SW 1271 (cell line): ENCODE data around the gene PLAAT5.

Experiments used
- DNase-seq, 2 experiments: peaks; one replicate each; lab custom pipeline; 2025; lab: John Stamatoyannopoulos, UW

Gene PLAAT5

DNA sequence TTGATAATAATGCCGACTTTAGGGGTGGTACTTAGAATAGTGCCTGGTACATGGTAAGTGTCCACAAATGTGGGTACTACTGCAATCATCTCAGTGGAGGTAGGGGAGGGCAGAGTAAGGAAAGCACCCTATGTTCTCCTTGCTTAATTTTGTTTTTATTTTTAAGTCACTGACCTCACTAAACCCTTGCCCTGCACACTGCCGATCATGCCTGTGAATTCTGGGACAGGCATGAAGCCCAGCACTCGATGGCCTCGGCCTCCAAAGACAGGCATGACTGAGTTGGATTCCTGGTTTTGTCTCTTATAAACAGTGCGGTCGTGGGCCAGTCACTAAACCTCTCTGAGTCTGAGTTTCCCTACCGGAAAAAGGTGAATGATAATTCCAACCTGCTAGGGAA is 21.8 kb upstream of the PLAAT5 start:
- DNase-seq: no peak

DNA sequence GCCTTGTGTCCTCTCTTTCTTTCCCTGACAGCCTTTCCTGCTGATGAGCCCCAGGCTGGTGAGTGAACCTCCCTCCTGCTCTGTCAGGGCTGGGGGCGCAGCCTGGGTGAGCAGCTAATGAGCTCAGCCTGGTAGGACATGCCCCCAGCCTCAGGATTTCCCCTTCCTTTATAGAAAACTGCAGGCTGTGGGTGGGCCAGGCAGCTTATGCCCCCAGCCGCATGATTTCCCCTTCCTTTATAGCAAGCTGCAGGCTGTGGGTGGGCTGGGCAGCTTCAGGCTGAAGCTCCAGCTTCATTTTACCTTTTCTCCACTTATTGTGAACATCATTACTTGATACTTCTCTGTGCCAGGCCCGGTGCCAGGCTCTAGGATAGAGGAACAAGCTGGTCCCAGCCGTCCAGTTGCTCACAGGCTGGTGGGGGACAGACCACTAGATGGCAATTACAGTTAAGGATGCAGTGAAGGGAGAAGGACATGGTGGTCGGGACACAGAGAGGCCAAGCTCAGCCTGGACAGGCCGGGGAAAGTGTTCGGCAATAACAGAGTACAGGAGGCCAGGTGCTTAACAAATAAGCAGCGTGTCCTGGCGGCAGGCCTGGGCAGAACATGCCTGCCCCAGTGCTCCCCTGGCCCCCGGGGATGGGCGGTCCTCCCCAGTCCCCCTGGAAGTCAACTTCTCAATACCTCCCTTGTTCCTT is 20.2 kb upstream of the PLAAT5 start:
- DNase-seq: no peak

DNA sequence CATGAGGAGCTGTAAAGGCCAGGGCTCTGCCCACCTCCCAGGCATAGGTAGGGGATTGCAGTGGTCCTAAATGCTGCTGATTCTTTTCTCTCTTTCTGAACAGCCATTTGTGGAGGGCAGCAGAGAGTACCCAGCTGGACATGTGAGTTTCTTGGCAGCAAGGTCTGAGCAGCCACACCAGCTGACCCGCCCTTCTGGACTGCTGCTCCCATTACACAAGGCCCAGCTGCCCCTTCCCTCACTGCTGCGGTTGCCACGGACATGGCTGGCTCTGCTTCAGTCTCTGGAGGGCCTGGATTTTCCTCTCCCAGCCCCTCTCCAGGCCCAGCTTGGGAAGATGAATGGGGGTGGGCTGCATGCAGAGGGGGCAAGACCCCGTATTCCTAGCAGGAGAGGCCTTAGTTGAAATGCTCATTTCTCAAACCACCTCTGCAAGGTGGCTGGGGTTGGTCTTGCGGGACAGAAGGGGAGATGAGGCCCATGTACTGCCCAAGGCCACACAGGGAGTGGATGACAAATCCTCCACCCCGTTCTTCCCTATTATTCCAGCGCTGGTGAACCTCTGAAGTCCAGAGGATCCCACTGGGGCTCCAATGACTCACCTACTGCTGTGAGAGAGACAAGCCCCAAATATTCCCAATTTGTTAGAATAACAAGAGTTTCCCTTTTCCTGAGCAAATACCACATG is 19.5 kb upstream of the PLAAT5 start:
- DNase-seq: no peak

DNA sequence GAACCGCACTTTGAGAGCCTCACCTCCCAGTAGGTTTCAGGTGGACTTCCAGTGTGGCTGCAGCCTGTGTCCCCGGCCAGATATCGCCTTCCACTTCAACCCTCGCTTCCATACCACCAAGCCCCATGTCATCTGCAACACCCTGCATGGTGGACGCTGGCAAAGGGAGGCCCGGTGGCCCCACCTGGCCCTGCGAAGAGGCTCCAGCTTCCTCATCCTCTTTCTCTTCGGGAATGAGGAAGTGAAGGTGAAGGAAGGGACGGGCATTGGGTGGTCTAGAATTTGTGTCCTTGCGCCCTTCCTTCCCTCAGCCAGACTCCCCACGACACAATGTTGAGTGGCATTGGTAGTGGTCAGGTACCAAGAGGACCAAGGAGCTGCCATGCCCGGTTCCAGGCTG is 17.8 kb upstream of the PLAAT5 start:
- no peak for DNase-seq

DNA sequence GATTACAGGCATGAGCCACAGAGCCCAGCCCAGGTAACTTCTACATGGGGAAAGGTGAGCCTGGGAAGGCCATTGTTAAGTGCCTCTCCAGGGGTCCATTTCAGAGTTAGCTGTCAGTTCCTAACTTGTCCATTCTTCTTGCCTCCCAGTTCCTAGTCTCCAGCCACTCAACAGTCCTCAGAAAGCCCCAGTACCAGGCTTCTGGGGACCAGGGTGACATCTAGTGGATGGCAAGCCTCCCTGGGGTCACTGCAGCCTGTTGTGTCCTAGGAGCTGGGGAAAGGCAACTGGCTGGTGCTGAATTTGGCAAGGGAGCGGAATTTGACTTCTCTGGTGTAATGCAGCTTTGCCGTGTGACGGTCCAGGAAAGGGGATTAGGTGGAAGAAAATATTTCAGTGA is 17.0 kb upstream of the PLAAT5 start:
- peak; percentile 25 to 49 for DNase-seq

DNA sequence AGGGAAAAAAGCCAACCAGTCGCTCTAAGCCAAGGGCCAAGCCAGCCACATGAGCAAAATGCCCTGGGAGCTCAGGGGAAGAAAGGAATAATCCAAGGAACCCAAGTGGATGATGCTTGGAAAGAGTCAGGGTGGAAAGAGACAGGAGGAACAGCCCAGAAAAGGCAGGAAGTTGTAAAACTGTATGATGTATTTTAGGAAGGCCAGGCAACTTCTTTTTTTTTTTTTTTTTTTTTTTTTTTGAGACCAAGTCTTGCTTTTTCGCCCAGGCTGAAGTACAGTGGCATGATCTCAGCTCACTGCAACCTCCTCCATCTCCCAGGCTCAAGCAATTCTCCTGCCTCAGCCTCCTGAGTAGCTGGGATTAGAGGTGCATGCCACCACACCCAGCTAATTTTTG is 16.5 kb upstream of the PLAAT5 start:
- DNase-seq: no peak

DNA sequence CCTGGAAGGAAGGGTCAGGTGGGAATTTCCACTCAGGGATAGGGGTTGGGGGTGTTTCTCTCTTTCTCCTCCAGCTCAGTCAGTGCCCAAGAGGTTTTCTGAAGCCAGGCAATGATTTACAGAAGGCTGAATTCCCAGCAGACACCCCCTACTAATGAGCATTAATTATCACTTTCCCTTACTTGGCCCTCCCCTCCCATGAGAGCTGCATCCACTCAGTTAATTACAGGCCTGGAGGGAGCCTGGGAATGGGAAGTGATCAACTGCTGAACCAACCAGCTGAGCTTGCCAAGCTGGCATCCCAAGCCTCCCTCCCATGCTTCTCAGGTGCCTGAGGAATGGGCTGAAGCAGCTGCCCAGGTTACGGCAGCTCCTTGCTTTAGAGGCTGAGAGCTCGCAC is 15.9 kb upstream of the PLAAT5 start:
- no peak for DNase-seq

DNA sequence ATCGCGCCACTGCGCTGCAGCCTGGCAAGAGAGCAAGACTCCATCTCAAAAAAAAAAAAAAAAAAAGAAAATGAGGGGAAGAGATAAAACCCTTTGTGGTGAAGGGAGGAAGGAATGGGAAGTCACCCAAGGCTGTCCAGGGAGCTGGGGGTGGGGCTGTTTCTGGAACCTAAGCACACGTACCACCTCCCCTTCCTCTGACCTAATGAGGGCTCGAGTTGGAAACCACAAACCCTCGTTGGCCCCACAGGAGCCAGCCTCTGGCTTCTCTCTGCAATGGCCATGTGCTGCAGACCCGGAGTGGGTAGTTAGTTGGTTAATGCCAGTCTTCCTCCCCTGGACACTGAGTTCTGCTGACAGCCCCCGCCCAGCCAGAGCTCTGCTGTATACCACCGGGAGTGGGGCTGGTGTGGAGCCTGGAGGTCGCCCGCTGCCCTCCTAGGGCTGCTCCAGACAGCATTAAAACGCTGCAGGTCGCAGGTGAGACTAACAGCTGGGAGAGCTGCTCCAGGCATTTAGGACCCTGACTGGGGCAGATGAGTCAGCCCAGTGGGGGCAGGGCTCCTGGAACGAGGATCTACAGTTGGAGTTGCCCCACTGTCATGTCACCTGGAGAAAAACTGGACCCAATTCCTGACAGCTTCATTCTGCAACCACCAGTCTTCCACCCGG is 15.0 kb upstream of the PLAAT5 start, which contains the start of gene LGALS12:
LGALS12 (plus strand) TSS at position 228 of the 672 bp plus-strand sequence; CDS start at position 603, 375 bp downstream.
- DNase-seq: no peak

DNA sequence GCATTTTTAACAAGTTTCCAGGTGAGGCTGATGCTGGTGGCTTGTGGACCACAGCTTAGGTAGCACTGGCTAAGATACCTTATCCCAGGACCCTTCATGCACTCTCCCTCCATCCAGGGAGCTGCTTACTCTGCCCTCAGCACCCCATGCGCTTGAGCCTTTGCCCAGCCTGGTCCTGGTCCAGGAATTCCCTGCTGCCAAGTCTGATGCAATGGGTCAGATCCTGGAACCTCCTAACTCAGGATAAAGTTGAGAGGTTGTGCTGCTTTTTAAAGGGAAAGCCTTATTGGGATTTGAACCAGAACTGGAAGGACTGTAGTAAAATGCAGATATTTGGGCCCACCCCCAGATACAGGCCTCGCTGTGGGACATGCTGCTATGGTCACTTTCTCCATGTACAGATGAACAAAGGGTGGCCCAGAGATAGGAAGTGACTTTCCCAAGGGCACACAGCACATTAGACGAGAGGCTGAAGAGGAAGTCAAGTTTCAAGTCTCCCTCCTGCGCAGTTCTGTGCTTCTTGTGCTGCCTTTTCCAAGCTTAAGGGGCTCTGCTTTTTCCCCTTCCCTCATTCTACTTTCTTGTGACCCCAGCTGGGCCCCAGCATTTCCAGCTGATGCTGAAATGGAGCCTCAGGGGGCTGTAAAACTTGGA is 14.1 kb upstream of the PLAAT5 start:
- no peak for DNase-seq

DNA sequence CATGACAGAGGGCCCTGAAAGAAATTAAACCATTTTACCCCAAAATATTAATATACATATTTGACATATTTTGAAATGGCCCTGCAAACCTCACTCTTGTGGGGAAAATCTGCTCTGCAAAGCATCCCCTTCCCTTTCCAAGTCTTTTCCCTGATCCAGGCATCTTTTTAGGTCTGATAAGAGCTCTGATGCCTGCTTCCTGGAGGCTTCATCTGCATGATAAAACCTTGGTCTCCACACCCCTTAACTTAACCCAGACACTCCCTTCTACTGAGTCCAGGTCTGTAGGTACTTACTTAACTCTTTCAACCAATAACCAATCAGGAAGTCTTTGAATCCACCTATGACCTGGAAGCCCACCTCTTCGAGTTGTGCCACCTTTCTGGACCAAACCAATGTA is 13.1 kb upstream of the PLAAT5 start:
- no peak for DNase-seq

DNA sequence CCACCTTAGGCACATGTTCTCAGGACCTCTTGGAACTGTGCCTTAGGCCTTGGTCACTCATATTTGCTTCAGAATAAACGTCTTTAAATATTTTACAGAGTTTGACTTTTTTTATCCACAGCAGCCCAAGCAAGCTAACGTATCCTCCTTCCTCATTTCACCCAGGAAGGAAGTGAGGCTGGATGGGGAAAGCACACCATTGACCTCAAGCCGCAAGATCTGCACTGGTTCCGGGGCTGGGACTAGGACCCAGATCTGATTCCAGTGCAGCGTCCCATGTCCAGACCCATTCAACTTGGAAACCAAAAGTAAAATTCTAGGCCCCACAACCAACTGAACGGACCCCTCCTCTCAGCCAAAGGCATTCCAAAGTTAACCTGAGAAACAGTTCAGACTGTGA is 12.5 kb upstream of the PLAAT5 start:
- no peak for DNase-seq

DNA sequence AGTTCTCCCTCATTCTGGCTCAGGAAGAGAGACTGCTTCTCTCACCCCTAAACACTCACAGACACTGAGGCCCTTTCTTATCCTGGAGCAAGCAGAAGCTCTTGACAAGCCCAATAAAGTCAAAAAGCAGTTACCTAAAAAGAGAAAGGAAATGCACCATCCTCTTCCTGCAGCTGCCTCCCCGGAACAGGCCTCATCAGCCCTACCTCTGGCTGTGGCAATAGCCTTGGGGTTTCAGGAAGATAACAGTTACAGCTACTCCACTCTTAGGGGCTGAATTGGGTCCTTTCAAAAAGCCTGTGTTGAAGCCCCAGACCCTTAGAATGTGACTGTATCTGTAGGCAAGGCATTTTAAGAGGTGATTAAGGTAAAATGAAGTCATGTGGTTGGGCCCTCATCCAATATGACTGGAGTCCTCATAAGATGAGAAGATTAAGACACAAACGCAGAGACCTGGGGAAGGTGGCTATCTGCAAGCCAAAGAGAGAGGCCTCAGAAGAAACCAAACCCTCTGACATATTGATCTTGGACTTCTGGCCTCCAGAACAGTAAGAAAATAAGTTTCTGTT is 11.4 kb upstream of the PLAAT5 start:
- DNase-seq: no peak

DNA sequence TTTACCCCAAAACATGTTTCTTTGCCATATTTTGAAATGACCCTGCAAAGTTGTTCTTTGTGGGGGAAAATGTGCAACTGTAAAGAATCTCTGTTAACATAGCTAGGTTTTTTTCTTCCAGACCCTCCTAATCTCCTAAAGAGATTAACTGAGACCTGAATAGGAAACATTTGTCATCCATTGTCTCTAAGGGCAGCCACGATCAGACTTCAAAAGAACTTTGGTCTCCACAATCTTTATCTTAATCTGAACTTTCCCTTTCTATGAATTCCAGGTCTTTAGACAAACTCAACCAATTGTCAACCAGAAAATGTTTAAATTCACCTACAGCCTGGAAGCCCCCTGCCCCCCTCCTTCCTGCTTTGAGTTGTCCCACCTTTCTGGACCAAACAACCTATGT is 10.3 kb upstream of the PLAAT5 start:
- no peak for DNase-seq

DNA sequence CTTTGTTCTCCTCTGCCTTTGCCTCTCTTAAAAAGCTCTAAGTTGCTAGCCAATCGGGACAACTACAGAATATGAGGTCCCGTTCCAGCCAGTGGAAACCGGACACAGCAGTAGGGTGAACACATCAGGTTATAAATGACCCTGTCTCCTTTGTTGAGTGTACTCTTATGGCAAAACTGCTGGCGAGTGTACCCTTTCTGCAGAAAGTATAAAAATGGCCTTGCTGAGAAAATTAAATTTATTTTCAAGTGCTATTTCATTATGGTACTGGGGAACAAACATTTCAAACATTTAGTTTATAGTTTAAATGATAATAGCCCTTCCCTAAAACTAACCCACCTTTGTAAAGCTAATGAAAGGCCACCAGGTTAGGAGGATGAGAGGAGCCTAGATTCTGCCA is 8.9 kb upstream of the PLAAT5 start:
- no peak for DNase-seq

DNA sequence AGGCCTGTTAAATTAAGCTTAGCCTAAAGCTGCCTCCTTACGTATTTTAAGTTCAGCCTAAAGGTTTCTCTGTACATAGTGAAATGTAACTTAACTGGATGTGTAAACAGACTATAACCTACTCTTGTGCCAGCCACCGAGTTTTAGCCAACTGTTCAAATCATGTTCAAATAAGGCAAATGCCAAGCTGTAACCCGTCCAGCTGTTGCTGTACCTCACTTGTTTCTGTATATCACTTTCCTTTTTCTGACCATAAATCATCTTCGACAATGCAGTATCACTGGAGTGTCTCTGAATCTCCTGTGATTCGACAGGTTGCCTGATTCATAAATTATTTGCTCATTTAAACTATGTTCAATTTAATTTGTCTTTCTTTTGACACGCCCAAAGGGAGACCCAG is 4.0 kb upstream of the PLAAT5 start:
- no peak for DNase-seq

DNA sequence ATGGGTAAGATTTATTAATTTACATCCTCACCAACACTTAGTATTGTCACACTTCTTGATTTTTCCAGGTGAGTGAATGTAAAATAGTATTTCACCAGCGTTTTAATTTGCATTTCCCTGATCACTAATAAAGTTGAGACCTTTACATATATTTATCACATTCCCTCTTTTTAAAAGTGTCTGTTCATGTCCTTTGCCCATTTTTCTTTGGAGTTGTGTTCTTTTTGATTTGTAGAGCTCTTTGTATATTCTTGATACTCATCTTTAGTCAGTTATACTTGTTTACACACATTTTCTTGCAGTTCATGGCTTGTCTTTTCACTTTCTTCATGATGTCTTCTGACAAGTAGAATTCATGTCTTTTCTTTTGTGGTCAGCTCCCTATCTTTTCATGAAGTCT is 2.2 kb upstream of the PLAAT5 start:
- no peak for DNase-seq

DNA sequence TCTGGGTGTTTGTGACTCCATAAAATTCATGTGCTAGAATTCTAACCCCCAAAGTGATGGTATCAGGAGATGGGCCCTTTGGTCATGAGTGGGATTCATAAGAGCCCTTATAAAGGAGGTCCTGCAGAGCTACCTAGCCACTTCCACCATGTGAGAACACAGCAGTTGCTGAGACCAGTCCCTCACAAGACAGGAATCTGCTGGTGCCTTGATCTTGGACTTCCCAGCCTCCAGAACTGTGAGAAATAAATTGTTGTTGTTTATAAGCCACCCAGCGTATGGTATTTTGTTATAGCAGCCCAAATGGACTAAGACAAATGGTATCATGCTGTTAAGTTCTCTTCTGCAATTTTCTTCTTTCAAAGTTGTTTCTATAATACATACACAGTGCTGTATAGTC is 1.5 kb upstream of the PLAAT5 start:
- DNase-seq: no peak

DNA sequence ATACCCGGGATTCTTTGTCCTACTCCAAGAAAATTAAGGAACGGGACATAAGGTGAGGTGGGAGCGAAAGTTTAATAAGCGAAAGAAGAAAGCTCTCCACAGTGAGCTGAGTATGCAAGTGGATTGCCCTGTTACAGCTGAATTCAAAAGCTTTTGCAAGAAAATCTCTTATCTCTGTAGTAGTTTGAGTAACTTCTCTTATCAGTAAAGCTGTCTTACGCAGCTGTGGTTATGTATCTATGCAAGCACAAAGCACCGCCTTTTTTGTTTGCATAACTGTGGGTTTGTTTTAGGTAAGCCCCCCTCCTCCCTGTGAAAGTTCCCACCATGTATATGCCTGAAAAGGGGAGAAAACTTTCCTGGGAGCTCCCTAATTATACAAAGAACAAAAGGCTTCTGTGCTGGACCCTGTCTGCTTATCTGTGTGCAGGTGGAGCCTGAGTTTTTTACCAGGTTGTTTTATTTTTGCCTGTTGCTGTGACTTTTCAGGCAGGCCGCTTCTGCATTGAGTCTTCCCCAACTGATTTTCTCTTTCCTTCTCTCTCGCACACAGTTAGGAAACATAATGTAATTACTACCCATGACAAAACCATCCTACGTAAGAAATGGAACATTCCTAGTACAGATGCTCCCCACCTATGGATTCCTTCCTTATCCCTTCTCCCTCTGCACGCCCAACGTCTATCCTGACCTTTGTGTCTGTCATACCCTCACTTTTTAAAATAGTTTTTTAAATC is 837 bp upstream of the PLAAT5 start:
- no peak for DNase-seq

DNA sequence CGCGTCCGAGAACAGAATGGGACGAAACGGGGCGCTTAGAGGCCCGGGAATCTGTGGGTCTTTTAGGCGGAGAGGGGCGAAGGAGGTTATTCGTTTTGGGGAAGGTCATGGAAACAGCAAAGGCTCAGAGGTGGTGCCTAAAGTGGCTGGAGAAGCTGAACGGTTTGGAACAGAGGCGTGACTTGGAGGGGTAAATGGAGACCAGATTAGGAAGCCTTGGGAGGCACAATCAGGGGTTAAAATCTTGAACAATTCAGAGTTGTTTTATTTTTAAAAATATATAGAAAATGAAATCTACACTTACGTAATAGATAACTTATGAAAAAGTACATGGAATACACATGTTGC is 247 bp upstream of the PLAAT5 start:
- DNase-seq: no peak

DNA sequence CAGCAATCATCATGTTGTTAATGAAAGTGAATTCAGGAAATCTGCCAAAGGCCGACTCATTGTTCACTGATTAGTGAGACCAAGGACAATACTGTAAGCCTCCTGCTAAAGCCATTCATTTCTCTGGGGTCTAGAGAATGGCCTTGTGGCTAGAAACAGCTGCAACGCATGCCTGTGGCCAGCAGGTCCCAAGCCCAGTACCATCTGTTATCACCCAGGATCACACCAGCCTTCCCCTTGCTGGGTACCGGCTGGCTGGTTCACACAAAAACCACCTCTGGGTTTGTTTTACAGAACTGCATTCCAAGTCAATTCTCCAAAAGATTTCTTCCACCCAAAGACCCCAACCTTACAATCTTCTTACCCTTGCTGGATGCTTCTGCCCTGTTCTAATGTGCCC is 1.1 kb downstream of the PLAAT5 start:
- DNase-seq: no peak

DNA sequence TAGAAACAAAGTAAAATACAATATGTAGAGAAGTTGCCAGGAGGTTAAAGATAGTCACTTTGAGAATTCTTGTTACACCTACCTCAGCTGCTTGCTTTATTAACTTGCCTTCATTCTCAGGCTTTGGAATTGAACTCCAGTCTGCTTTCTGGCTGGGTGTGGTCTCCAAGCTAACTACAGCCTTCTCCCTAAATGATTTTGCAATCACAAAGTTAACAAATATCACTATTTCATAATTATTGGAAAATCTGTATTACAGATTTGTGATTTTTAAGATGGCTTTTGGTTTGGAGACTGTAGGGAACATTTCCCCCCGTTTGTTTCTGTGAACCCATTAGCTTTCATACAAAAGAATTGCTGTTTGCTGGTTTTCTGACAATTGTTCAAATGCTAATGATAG is 2.2 kb downstream of the PLAAT5 start:
- DNase-seq: no peak

DNA sequence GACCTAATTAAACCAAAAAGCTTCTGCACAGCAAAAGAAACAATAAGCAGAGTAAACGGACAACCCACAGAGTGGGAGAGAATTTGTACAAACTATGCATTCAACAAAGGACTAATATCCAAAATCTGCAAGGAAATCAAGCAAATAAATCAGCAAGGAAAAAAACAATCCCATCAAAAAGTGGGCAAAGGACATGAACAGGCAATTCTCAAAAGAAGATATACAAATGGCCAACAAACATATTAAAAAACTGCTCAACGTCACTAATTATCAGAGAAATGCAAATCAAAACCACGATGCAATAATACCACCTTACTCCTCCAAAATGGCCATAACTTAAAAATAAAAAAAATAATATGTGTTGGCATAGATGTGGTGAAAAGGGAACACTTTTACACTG is 5.2 kb downstream of the PLAAT5 start:
- DNase-seq: no peak
